ENCODE data around the gene ATP6V0E1.
"Not testable (repeated sequence)": the region's sequence is repeated elsewhere in the genome, so short reads cannot be mapped to it uniquely, and the experiment has no call there.

ATP6V0E1 gene

DNA sequence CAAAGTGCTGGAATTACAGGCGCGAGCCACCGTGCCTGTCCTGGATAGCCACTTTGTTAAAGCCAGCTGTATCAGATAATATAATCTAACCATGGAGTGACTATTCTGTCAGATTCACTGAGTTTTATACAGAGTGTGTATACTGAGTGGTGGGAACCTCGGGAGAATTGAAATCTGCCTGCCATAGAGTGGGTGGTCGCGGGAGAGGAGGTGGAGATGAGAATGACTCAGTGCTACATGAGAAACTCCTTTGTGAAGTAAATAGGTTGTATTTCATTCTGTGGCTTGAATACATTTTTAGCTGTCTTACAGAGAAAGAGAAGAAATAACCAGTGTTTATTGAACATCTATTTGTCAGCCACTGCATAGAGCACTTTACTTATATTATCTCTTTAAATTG, 26.4 kb downstream of the ATP6V0E1 start:
- no peak for DNase-seq

GRCh38 chr5:173010547-173011464, 27.2 kb downstream of the ATP6V0E1 start:
- DNase-seq = no peak

DNA sequence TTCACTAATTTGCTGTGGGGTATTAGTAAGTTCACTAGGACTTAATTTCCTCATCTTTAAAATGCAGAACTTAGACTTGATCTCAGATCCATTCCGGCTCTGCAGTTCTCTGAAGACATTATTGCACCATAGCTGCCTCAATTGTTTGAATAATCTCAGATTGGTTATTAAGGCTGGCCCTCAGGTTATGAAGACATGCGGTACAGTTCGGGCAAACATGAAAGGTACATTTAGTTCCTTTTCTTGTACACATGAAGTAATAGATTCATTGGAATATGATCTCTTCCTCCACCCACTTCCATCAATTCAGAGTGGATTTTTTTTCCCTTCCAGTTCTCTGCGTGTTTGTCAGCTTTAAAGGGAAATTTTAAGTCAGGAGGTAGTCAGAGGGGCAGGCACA, 28.0 kb downstream of the ATP6V0E1 start:
- no peak for DNase-seq

GRCh38 chr5:173012882-173013281, 29.3 kb downstream of the ATP6V0E1 start:
- DNase-seq = no peak

DNA sequence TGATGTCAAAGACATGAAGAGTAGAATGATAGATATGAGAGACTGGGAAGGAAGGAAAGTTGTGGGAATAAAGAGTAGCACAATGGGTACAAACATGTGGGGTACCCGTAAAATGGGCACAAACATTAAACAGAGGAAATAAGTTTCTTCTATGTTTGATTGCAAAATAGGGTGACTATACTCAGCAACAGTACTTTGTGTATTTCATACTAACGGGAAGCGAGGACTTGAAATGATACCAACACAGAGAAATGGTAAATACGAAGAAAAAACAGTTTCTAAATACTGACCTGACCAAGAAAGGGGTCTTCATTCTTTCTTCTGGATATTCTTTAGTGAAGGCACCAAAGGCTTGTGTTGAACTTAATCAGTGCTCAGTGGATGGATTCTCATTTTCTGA, 31.1 kb downstream of the ATP6V0E1 start:
- no peak for DNase-seq

- no peak for DNase-seq
Observed at GRCh38 chr5:173015192-173015591, 31.6 kb downstream of the ATP6V0E1 start.

DNA sequence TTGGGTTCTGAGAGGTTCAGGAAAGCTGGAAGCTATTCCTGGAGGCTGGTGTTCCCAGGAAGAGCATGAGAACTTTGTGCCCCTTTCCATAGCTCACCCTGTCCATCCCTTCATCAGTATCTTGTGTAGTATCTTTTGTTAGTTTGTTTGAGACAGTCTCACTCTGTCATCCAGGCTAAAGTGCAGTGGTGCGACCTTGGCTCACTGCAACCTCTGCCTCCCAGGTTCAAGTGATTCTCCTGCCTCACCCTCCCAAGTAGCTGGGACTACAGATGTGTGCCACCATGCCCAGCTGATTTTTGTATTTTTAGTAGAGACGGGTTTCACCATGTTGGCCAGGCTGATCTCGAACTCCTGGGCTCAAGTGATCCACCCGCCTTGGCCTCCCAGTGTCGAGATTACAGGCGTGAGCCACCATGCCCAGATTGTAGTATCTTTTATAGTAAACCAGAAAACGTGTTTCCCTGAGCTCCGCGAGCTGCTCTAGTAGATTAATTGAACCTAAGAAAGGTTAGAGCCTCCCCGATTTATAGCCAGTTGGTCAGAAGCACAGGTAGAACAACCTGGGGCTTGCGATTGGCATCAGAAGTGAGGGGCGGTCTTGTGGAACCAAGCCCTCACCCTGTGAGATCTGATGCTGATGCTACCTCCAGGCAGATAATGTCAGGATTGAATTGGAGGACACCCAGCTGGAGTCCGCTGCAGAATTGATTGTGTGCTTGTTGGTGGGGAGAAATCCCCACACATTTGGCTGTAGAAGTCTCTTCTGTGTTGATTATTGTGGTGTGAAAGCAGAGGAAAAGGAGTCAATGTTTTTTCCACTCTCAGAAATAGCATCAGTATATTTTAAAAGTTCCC, 32.3 kb downstream of the ATP6V0E1 start:
- DNase-seq = no peak

DNA sequence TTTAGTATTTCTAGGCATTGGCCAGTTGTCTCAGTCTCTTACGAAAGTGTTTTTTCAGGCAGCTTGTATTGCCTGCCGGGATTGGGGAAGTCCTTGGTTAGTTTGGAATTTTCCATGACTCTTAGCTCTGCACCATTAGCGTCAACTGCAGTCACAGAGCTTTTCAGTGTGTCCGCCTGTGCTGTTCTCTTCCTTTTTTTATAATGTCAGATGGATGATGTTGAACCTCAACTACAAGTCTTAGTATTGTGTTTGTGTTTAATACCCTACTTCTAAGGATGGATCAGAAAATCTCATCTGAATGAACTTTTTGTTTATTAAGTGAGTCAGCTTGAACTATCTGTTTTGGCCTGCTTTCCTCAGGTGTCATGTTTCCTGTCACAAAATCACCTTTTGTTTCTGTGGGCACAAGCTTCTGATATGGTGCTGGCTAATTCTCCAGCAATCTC, 33.1 kb downstream of the ATP6V0E1 start:
- DNase-seq = no peak

- DNase-seq = not testable (repeated sequence)
Observed at GRCh38 chr5:173017087-173017486, 33.5 kb downstream of the ATP6V0E1 start.

DNA sequence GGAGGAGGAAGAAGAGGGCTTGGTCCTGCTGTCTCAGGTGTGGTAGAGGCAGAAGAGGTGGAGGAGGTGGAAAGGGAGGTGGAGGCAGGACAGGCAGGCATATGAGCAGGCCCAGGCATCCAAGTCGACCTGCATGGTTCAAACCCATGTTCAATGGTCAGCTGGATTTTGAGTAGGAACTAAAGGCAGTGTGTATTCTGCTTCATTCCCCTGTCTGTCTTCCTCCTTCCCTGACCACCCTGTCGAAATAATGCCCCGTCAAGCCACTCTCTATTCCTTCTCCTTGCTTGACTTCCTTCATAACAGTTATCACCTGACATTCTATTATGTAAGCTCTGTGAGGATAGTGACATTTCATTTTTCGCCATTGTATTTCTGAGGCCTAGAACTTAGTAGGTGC, 34.8 kb downstream of the ATP6V0E1 start:
- DNase-seq = no peak

DNA sequence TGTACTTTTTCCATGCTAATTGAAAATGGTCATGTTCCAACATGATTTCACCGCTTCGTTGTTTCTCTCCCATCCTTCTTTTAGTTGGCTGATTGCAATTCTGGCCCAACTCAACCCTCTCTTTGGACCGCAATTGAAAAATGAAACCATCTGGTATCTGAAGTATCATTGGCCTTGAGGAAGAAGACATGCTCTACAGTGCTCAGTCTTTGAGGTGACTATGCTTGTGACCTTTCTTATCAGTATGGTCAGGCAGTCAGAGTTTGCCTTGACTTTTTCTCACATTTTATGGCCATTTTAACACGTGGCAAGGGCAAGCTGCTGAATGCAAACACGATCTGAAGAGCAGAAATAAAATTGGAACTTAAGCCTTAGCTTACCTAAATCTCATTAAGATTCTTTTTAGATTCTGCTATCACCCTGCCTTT, 36.6 kb downstream of the ATP6V0E1 start:
- no peak for DNase-seq

- no peak for DNase-seq
Observed at GRCh38 chr5:173020643-173021042, 37.1 kb downstream of the ATP6V0E1 start.

DNA sequence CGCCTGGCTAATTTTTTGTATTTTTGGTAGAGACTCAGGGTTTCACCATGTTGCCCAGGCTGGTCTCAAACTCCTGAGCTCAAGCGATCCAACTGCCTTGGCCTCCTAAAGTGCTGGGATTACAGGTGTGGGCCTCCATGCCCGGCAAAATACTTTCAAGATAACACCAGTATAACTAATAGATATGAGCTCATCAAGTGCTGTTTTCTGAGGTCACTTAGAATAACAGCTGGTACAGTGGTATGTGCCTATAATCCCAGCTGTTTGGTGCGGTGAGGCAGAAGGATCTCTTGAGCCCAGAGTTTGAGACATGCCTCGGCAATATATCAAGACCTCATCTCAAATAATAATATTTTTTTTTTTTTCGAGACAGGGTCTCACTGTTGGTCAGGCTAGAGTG, 42.1 kb downstream of the ATP6V0E1 start:
- no peak for DNase-seq

GRCh38 chr5:173027905-173028304, 44.3 kb downstream of the ATP6V0E1 start:
- DNase-seq = no peak

- no peak for DNase-seq
Observed at GRCh38 chr5:173028811-173029327, 45.3 kb downstream of the ATP6V0E1 start.

DNA sequence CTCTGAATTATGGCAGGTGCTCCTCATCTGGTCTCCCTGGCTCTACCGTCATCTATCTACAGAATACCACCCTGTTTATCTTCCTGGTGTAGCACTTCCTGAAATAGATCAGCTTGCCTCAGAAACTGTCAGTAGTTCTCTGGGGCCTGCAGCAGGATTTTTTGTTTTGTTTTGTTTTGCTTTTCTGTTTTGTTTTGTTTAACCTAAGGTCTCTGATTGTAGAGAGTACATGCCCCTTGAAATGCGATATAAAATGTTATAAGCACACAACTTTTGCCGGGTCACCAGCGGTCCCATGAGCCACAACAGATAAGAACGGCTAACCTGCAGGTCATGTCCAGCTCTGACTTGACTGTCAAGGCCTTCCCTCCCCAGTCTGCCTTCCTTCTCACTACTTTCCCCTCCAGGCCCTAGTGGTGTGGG, 45.9 kb downstream of the ATP6V0E1 start:
- DNase-seq = no peak

DNA sequence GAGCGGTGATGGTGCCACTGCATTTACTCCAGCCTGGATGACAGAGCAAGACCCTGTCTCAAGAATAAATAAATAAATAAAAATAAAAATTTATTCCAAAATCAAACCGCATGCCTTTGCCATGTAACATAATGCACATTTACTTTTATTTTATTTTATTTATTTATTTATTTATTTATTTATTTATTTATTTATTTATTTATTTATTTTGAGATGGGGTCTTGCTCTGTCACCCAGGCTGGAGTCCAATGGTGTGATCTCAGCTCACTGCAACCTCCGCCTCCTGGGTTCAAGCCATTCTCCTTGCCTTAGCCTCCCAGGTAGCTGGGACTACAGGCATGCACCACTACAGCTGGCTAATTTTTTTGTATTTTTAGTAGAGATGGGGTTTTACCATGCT, 48.5 kb downstream of the ATP6V0E1 start:
- not testable (repeated sequence) for DNase-seq

DNA sequence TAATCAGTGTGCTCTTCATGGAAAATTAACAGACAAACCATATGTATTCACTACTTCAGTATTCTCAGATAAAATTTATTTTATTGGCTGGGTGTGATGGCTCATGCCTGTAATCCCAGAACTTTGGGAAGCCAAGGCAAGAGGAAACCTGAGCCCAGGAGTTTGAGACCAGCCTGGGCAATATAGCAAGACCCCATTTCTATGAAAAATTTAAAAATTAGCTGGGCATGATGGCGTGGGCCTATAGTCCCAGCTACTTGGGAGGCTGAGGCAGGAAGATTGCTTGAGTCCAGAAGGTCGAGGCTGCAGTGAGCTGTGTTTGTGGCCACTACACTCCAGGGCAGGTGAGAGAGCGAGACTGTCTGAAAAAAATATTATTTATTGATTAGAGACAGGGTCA, 49.2 kb downstream of the ATP6V0E1 start:
- DNase-seq = no peak

DNA sequence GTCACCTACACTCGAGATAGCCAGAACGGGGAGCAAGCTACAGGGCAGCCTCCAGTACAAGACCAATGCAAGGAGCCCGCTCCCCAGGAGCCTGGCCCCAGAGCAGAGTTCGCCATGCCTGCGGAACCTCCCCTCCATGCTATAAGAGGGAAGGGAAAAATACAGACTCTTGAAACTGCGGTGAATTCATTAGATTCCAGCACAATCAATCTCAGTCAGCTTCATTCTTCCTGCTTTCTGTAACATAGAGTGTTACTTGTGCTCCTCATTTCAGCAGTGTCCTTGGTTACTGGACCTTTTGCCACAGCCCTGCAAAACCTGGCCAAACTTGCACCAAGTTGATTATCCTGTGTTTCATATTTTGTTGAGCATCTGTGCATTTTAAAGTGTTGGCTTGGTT, 50.4 kb downstream of the ATP6V0E1 start:
- no peak for DNase-seq

DNA sequence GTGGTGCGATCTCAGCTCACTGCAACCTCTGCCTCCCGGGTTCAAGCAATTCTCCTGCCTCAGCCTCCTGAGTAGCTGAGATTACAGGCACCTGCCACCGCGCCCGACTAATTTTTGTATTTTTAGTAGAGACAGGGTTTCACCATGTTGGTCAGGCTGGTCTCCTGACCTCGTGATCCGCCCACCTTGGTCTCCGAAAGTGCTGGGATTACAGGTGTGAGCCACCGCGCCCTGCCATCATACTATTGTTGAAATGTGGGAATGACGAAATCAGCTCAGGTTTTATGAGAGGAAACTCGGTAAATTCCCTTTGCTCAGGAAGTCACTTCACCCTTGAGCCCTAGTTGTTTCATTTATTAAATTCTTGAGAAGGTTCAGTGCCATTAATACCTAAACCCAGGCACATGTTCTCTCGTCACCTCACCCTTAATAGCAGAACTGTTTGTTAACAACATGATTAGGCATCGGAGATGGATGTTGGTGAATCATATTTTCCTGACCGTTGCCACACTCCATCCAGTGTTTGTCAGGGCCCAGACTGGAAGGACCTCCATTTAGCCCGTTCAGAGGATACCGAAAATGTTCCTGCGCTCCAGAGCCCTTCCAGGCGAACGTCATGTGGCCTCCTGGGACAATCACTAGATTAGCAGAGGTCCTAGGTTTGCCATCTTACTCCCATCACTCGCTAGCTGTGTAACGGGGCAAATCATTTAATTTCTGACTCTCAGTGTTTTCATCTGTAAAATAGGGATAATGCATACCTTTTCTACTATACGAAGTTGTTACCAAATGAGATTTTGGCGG, 52.5 kb downstream of the ATP6V0E1 start:
- DNase-seq = no peak

GRCh38 chr5:173039188-173039587, 55.6 kb downstream of the ATP6V0E1 start:
- no peak for DNase-seq

DNA sequence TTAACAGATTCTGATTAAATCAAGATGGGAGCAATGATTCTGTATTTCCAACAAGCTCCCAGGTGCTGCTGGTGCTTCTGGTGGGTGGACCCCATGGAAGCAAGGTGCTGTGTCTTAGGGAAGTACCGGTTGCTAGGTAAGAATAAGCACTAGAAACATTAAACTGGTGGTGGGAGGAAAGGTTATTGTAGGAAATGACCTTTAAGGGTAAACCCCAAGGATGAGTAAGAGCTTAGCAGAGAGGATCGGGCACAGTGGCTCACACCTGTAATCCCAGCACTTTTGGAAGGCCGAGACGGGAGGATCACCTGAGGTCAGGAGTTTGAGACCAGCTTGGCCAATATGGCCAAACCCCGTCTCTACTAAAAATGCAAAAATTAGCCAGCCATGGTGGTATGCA, 56.4 kb downstream of the ATP6V0E1 start:
- no peak for DNase-seq
